Measurements from ENCODE around the gene ACOT11. TPM values are rescaled to one million over a fixed set of nuclear protein-coding genes. Genes with fewer than 3 reads are reported as not detected.
A peak's percentile ranks its signal among the peaks of the same experiment; 100 is the strongest.

Gene ACOT11
- total and polyA plus RNA-seq, 9 of the 15 experiments (the other 6 are each of a cell fraction or from before 2014, with no cell fraction given): 0.04 to 1.2 (median 0.64) TPM; not detected in 2

DNA sequence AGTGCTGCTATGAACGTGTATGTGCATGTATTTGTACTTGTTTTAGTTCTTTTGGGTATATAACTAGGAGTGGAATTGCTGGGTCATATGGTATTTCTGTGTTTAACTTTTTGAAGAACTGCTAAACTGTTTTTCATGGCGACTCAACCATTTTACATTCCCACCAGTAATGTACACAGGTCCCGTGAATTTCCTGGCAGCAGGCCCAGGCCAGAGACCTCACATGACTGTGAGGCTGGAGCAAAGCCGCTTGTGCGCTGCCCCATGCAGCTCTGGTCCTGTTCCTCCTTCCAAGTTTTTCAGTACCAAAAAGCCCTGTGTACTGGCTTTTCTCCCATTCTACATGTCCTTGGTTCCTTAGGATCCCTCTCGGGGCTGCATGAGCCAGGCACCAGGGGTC, 29.6 kb downstream of the ACOT11 start (continued):
- TF ChIP-seq SNRNP70 (optimal IDR thresholded peaks at IDR 0.05; ENCODE audit: low read depth, low read length) (no peak), ZNF79 (CRISPR knock-in tag; IDR thresholded peaks at IDR 0.05; ENCODE audit: low read depth) (0 out of 2 replicates have a peak, but pooled peaks have one; percentile 7), CAMTA2 (CRISPR knock-in tag; conservative IDR thresholded peaks at IDR 0.05) (no peak), HMGN3 (IDR thresholded peaks at IDR 0.05; ENCODE audit: borderline replicate concordance, extremely low read depth, insufficient read length, low read depth, low read length) (no peak), NEUROD1 (IDR thresholded peaks at IDR 0.05; ENCODE audit: borderline replicate concordance, low read depth, low read length, partially characterized antibody) (no peak), CBX8 (IDR thresholded peaks at IDR 0.05; ENCODE audit: borderline replicate concordance, extremely low read depth, low read depth, low read length, poor library complexity, severe bottlenecking) (no peak), TEAD1 (CRISPR knock-in tag; IDR thresholded peaks at IDR 0.05) (peak in 1 of 2 experiments; percentile 71; a peak in 2 of 4 replicates), HDAC3 (IDR thresholded peaks at IDR 0.05; ENCODE audit: borderline replicate concordance, partially characterized antibody) (no peak), FOS (IDR thresholded peaks at IDR 0.05; ENCODE audit: extremely low read depth, insufficient read length) (no peak), MCM2 (IDR thresholded peaks at IDR 0.05; ENCODE audit: low read depth) (no peak), TFAM (CRISPR knock-in tag; conservative IDR thresholded peaks at IDR 0.05) (no peak), ZNF282 (CRISPR knock-in tag; IDR thresholded peaks at IDR 0.05) (no peak), NR4A1 (CRISPR knock-in tag; IDR thresholded peaks at IDR 0.05) (no peak), NR4A1 (tag; IDR thresholded peaks at IDR 0.05) (0 out of 2 replicates have a peak, but pooled peaks have one; percentile 50), FOXJ2 (tag; IDR thresholded peaks at IDR 0.05) (peak; percentile 74), ARHGAP35 (IDR thresholded peaks at IDR 0.05; ENCODE audit: partially characterized antibody) (no peak), RCOR1 (IDR thresholded peaks at IDR 0.05; ENCODE audit: borderline replicate concordance in 1 of 2, low read depth in 2 of 2, low read length in 2 of 2) (no peak; a peak in 1 of 4 replicates), ZNF133 (CRISPR knock-in tag; IDR thresholded peaks at IDR 0.05) (no peak), BHLHE40 (IDR thresholded peaks at IDR 0.05; ENCODE audit: low read length) (peak; percentile 87), NRF1 (conservative IDR thresholded peaks at IDR 0.05 in 1 of 2, IDR thresholded peaks at IDR 0.05 in 1 of 2) (no peak)
- TF ChIP-seq, protein P1, sequence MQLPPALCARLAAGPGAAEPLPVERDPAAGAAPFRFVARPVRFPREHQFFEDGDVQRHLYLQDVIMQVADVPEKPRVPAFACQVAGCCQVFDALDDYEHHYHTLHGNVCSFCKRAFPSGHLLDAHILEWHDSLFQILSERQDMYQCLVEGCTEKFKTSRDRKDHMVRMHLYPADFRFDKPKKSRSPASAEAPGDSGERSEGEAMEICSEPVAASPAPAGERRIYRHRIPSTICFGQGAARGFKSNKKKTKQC (CRISPR knock-in tag; IDR thresholded peaks at IDR 0.05): no peak
- TF ChIP-seq, protein P2, sequence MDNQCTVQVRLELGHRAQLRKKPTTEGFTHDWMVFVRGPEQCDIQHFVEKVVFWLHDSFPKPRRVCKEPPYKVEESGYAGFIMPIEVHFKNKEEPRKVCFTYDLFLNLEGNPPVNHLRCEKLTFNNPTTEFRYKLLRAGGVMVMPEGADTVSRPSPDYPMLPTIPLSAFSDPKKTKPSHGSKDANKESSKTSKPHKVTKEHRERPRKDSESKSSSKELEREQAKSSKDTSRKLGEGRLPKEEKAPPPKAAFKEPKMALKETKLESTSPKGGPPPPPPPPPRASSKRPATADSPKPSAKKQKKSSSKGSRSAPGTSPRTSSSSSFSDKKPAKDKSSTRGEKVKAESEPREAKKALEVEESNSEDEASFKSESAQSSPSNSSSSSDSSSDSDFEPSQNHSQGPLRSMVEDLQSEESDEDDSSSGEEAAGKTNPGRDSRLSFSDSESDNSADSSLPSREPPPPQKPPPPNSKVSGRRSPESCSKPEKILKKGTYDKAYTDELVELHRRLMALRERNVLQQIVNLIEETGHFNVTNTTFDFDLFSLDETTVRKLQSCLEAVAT (IDR thresholded peaks at IDR 0.05): no peak
- TF ChIP-seq, protein P3, sequence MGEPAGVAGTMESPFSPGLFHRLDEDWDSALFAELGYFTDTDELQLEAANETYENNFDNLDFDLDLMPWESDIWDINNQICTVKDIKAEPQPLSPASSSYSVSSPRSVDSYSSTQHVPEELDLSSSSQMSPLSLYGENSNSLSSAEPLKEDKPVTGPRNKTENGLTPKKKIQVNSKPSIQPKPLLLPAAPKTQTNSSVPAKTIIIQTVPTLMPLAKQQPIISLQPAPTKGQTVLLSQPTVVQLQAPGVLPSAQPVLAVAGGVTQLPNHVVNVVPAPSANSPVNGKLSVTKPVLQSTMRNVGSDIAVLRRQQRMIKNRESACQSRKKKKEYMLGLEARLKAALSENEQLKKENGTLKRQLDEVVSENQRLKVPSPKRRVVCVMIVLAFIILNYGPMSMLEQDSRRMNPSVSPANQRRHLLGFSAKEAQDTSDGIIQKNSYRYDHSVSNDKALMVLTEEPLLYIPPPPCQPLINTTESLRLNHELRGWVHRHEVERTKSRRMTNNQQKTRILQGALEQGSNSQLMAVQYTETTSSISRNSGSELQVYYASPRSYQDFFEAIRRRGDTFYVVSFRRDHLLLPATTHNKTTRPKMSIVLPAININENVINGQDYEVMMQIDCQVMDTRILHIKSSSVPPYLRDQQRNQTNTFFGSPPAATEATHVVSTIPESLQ (CRISPR knock-in tag; IDR thresholded peaks at IDR 0.05): no peak
- TF ChIP-seq, protein P4, sequence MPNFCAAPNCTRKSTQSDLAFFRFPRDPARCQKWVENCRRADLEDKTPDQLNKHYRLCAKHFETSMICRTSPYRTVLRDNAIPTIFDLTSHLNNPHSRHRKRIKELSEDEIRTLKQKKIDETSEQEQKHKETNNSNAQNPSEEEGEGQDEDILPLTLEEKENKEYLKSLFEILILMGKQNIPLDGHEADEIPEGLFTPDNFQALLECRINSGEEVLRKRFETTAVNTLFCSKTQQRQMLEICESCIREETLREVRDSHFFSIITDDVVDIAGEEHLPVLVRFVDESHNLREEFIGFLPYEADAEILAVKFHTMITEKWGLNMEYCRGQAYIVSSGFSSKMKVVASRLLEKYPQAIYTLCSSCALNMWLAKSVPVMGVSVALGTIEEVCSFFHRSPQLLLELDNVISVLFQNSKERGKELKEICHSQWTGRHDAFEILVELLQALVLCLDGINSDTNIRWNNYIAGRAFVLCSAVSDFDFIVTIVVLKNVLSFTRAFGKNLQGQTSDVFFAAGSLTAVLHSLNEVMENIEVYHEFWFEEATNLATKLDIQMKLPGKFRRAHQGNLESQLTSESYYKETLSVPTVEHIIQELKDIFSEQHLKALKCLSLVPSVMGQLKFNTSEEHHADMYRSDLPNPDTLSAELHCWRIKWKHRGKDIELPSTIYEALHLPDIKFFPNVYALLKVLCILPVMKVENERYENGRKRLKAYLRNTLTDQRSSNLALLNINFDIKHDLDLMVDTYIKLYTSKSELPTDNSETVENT (CRISPR knock-in tag; IDR thresholded peaks at IDR 0.05): no peak
